SHP77 treated with DMSO at 0.1 percent for 48 hours (cell line): ENCODE results near the gene ZNF618.
A peak's percentile ranks its signal among the peaks of the same experiment; 100 is the strongest.
"Not testable (repeated sequence)": the region's sequence is repeated elsewhere in the genome, so short reads cannot be mapped to it uniquely, and the experiment has no call there.

Experiments used
- DNase-seq: peaks from one replicate; lab custom pipeline; 2025; lab: John Stamatoyannopoulos, UW

The ZNF618 gene

DNA sequence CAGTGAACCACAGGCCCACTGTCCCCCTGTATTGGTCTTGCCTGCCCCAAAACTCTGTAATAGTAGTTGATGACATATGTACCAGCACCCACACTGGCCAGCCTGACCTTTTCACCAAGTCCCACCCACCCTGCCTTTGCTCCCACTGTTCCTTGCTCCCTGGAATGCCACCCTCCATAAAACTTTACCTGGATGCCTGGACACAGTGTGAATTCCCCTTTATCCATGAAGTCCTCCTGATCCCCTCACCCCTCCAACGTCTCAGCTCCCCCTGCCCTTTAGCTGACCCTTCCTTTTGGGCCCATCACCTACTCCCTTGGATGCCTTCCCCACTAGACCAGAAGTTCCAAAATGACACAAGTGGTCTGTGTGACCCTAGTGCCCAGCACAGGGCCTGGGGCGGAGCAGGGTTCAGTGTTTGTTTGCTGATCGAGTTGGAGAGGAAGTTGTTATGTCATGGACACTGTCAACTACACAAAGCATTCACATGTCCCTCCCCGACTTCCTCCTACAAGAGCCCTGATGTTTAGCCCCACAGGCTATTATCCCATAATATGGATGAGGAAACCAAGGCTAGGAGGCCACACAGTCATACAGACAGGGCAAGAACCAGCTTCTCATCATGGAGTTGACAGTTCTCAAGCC is 185.8 kb downstream of the ZNF618 start:
- no peak for DNase-seq

DNA sequence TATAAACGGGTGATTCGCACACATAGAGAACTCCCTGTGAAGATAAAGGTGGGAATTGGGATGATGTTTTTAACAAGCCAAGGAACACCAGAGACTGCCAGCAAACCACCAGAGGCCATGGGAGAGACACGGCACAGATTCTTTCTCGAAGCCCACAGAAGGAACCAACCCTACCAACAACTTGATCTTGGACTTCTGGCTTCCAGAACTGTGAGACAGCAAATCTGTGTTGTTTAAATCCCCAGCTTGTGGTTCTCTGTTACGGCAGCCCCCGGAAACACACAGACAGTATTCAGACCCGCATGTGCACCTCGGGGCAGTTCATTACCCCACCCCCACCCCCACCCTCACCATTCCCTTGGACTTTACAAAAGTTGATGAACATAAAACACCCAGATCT is 189.2 kb downstream of the ZNF618 start:
- DNase-seq = no peak

DNA sequence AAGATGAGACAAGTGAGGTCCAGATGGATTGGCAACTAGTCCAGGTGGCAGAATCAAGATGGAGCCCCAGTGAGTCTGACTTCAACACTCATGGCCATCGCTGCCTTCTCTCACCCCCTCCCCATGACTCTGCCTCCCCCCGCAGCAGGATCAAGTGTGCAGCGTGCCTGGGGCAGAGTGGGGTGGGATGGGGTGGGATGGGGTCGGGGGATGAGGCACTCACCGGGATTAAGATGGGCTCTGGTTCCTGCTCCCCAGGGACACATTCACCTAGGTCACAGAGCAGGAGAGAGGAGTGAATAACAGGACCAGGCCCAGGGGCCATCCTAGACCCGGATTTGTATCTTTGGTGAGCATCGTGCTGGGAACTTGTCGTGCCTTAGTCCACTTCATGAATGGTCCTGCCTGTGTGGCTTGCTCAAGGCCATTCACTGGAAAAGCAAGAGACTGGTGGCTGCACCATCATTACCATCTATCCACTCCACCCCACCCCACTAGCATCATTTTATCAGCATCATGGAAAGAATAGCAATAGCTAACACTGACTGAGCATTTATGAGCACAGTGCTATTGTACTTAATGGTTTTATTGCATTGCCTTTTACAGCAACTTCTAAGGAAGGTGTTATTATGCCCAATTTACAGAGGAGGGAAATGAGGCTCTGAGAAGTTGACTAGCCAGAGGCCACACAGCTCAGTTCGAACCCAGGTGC is 193.5 kb downstream of the ZNF618 start:
- no peak for DNase-seq

DNA sequence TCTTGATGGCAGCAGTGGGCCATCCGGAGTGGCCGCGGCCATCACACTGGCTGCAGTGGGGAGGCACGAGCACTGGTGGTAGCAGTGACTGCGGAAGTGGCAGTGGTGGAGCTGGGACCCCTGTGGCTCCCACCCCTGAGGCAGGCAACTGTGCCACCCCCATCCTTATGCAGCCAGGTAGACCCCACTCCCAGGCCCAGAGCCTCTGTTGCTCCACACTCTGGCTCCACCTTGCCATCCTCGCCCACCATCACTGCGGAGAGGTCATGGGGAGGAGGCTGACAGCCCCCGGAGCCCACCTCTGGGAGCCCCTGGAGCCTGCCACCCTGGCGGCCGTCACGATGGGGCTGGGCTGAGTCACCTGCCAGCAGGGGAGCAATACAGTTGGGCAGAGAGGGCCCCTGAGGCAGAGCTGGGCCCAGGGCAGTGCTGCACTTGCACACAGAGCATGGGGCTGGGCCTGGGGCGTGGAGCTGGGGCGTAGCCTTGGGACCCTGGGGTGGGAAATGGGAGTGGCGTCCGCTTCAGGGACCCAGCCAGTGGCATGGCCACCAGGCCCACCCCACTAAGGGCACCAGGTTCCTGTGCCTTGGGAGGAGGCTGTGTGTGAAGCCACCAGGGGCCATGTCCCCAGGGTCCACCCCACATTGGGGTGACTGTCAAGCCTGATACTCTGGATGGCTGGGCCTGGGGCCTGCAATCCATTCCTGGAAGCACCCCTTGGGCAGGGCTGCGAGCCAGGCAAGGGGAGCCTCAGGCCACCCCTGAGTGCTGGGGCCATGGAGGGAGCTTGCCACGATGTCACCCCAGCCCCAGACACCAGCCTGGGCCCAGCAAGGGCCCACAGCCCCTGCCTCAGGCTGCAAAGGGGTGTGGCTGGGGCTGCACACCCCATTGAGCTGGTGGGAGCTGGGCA is 194.3 kb downstream of the ZNF618 start:
- no peak for DNase-seq

- DNase-seq = no peak
Measured at GRCh38 chr9:114071197-114071795, 195.2 kb downstream of the ZNF618 start.

- no peak for DNase-seq
Measured at GRCh38 chr9:114072184-114073140, 196.4 kb downstream of the ZNF618 start.

GRCh38 chr9:114075602-114076001 is 199.5 kb downstream of the ZNF618 start:
- no peak for DNase-seq

- no peak for DNase-seq
Measured at GRCh38 chr9:114076237-114077161, 200.4 kb downstream of the ZNF618 start.

DNA sequence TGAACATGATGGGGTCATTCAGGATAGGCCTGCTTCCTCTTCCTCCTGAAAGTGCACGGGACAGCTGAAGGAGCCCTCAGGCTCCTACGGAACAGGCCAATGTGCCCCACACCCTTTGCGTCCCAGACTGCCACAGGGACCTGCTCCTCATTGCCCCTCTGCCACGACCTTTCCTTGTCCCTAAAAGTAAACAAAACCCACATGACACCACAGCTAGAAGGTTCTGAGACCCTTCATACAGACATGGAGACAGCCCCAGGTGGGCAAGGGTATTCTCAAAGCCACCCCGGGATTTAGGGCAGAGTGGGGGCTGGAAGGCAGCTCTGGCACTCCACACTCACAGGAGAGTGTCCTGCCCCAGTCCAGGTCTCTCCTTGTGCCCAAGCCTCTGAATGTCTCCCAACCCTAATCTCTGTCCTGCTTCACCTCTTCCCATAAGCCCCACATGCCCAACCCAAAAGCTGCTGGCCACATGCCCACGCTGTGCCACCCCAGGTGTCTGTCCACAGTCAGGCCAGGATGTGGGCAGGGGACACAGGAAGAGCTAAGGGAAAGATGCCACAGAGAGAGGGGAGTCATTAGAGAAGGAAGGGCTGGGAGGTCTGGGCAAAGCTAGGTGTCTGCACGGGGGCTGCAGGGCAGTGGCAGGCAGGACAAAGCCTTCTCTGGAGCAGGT is 201.2 kb downstream of the ZNF618 start:
- DNase-seq = no peak

DNA sequence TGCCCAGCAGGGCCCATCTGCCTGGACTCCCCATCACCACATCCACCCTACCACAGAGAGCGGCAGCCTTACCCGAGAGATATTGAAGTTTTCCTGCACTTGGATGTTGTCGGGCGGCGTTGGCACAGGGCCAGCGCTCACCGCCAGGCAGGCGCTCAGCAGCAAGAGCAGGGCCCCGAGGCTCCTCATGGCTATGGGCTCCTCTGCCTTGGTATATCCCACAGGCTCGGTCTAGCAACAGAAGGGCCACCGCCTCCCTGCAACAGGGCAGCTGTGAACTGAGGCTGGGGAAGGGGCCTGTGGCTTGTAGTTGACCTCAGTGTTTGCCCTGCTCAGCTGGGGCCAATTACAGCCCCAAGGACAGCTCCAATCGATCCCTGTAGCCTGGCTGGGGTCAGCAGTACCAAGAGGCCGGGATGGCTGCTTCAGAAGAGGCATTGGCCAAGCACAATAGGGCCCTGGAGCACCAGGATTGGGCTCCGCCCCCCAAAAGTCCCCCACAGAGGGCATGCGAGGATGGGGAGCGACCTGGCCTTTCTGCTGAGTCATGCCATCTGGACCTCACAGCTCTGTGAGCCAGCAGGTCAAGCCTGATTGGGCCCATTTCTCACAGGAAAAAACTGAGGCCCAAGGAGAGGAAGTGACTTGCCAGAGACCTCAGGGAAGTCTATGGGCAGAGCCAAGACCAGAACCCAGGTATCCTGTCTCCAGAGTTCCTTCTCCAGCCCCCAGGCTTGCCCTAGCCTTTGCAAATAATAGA is 202.1 kb downstream of the ZNF618 start, which contains the start of gene AMBP:
TSS of gene AMBP (minus strand) at position 280 of the 760 bp plus-strand sequence. CDS start at position 189, 91 bp downstream.
- no peak for DNase-seq

GRCh38 chr9:114078781-114079156 is 202.7 kb downstream of the ZNF618 start:
- DNase-seq = no peak

DNA sequence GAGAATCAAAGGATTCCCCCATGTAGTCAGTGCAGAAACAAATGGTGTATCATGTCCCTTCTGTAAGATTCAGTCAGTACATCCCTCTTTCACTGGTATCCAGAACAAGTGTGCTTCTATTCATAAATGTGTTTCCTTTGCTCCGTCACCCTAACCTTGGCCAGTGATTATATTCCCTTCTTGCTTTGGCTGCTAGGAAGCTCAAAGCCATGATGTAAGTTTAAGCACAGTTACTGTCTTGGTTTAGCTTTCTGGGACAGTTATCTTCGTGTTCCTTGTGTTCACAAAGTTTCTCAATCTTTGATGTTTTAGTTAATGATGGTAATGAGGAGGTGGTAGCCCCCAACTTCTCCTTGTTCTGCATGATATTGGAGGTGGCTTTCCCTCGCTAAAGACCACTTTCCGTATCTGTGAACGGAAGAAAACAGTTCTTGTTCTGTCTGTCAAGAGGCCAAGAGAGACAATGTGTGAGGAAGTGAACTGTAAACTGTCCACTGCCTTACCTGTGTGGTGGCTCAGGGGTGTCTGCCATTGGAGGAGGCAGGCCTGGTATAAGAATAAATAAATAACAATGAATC is 204.2 kb downstream of the ZNF618 start:
- no peak for DNase-seq

DNA sequence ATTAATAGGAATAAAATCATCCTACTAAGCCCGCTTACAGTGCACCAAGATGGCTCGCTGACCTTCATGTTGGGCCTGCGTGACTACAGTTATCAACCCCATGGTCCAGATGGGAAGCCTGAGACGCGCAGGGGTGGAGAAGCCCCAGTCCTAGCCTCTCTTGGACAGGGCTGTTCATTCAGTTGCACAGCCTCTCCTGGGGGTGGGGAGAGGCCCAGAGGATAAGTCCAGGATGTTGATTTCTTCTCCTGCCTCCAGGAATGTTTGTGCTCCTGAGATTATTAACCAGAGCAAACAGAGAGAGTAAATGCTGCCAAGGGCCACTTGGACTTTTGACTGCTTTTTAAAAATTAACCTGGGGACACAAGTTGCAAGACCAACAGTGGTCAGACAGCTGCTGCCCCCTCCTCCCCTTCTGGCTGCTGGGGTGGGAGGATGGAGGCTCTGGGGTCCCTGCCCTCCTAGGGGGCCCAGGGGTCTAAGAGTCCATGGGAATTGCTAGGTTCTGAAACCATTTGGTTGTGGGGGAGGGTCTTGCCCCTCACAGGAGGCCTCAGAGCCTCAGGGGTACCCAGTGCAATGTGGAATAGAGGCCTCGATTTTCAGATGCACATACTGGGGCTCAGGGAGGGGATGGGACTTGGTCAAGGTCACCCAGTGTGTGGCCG is 204.8 kb downstream of the ZNF618 start:
- no peak for DNase-seq

- DNase-seq = no peak
Measured at GRCh38 chr9:114081441-114082016, 205.4 kb downstream of the ZNF618 start.

DNA sequence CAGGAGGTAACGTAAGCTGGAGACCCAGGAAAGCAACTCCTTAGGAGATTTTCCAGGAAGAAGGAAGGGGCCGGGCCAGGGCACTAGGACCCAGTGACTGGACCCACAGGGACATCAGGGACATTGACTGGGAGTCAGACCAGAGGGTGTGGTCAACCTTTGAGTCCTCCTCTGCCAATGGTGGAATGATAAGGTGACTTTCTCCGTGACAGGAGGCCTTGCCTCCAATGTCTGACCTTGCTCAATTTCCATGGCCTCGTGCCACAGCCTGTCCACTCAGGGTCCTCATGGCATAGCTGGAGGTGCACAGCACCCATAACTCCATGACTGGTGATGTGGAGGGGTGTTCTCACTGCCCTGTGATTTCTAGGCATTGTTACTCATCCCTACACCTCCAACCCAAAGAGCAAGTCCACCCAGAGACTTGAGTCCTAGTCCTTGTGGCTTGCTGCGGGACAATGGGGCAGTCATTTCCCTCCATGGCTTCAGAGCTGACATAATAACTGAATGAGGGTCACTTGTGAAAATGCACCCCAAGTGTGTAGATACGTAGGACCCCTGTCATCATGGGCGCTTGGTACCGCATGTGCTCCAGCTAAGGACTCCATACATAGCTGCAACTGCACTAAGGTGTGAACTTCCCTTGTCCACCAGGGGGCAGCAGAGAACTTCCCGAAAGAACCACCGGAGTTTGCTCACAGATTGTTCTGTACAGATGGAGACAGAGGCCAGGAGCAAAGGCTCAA is 206.1 kb downstream of the ZNF618 start:
- DNase-seq = peak; percentile 14

GRCh38 chr9:114082763-114083412 is 206.8 kb downstream of the ZNF618 start:
- not testable (repeated sequence) for DNase-seq
